ENCODE results near the gene RSAD2.

- TF ChIP-seq MAFK (IDR thresholded peaks at IDR 0.05; ENCODE audit: low read length): no peak
- no peak for TF ChIP-seq CTCF (IDR thresholded peaks at IDR 0.05 in 2 of 3, conservative IDR thresholded peaks at IDR 0.05 in 1 of 3; ENCODE audit: insufficient read depth in 2 of 3, low read depth in 1 of 3, low read length in 3 of 3)
- no peak for TF ChIP-seq ZNF197 (CRISPR knock-in tag; IDR thresholded peaks at IDR 0.05; ENCODE audit: low read depth)
- TF ChIP-seq HCFC1 (IDR thresholded peaks at IDR 0.05; ENCODE audit: low read depth, low read length): no peak
- TF ChIP-seq, protein P1, sequence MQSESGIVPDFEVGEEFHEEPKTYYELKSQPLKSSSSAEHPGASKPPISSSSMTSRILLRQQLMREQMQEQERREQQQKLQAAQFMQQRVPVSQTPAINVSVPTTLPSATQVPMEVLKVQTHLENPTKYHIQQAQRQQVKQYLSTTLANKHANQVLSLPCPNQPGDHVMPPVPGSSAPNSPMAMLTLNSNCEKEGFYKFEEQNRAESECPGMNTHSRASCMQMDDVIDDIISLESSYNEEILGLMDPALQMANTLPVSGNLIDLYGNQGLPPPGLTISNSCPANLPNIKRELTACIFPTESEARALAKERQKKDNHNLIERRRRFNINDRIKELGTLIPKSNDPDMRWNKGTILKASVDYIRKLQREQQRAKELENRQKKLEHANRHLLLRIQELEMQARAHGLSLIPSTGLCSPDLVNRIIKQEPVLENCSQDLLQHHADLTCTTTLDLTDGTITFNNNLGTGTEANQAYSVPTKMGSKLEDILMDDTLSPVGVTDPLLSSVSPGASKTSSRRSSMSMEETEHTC (IDR thresholded peaks at IDR 0.05): no peak
- TF ChIP-seq PURB (CRISPR knock-in tag; IDR thresholded peaks at IDR 0.05; ENCODE audit: low read depth): no peak
- TF ChIP-seq MXI1 (IDR thresholded peaks at IDR 0.05; ENCODE audit: low read depth, low read length): no peak
- no peak for TF ChIP-seq FOSL1 (tag; conservative IDR thresholded peaks at IDR 0.05)
- no peak for TF ChIP-seq TSC22D4 (tag; IDR thresholded peaks at IDR 0.05)
- TF ChIP-seq, protein P2, sequence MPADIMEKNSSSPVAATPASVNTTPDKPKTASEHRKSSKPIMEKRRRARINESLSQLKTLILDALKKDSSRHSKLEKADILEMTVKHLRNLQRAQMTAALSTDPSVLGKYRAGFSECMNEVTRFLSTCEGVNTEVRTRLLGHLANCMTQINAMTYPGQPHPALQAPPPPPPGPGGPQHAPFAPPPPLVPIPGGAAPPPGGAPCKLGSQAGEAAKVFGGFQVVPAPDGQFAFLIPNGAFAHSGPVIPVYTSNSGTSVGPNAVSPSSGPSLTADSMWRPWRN (IDR thresholded peaks at IDR 0.05; ENCODE audit: low read depth): no peak
- no peak for TF ChIP-seq ZBTB7A (IDR thresholded peaks at IDR 0.05; ENCODE audit: borderline replicate concordance, control insufficient read depth, low read depth, low read length)
- TF ChIP-seq MTA3 (IDR thresholded peaks at IDR 0.05; ENCODE audit: borderline replicate concordance): no peak
- TF ChIP-seq MBD2 (IDR thresholded peaks at IDR 0.05; ENCODE audit: borderline replicate concordance, low read depth): no peak
These were observed 21.0 kb upstream of the RSAD2 start for GRCh38 chr2:6856548-6856920.
